Measurements from ENCODE around the gene CCDC106.

GRCh38 chr19:55617426-55617825 lies 30.6 kb upstream of the CCDC106 start:
- TF ChIP-seq CTCF (conservative IDR thresholded peaks at IDR 0.05; ENCODE audit: low read length) (no peak), EZH2phosphoT487 (IDR thresholded peaks at IDR 0.05; ENCODE audit: borderline replicate concordance) (no peak)

Measured in Loucy (cell line).